Activated naive CD8-positive, alpha-beta T cell (primary cell): ENCODE data around the gene FMC1.

Source experiments
- H3K27ac Mint-ChIP-seq: one replicate; pipeline ENCODE4 v1.8.0; 2021; ENCODE audit warnings: mixed read lengths
- H3K27me3 Mint-ChIP-seq: one replicate; pipeline ENCODE4 v1.8.0; 2021; ENCODE audit warnings: mixed read lengths
- H3K36me3 Mint-ChIP-seq: one replicate; pipeline ENCODE4 v1.8.0; 2021; ENCODE audit warnings: mixed read lengths
- H3K4me1 Mint-ChIP-seq: one replicate; pipeline ENCODE4 v1.8.0; 2021; ENCODE audit warnings: low read depth, mixed read lengths
- H3K4me3 Mint-ChIP-seq: one replicate; pipeline ENCODE4 v1.8.0; 2021; ENCODE audit warnings: mild to moderate bottlenecking, mixed read lengths
- H3K9me3 Mint-ChIP-seq: one replicate; pipeline ENCODE4 v1.8.0; 2021; ENCODE audit warnings: low read depth, mixed read lengths

FMC1 gene

DNA sequence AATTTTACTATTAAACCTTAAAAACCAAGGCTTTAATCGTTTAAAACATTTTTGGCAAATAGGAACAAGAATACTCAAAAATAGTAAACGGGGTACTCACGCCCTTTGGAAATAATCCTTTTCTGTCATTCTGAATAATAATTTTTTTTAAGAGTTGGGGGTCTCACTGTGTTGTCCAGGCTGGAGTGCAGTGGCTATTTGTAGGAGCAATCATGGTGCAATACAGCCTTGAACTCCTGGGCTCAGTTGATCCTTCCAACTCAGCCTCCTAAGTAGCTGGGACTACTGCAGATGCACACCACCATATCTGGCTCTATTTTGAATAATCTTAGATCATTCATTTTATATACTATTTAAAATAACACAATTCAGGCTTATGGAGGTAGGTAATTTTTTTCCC lies 43.5 kb downstream of the FMC1 start:
- no peak overlapping the region for H3K4me3 Mint-ChIP-seq
- H3K9me3 Mint-ChIP-seq, result no peaks in the 10 kb centered on the region
- H3K4me1 Mint-ChIP-seq, result peaks cover 14% of the 10 kb centered on the region
- no peaks in the 10 kb centered on the region for H3K27me3 Mint-ChIP-seq
- no peak overlapping the region for H3K27ac Mint-ChIP-seq
- H3K36me3 Mint-ChIP-seq, result peaks cover 8% of the 10 kb centered on the region

DNA sequence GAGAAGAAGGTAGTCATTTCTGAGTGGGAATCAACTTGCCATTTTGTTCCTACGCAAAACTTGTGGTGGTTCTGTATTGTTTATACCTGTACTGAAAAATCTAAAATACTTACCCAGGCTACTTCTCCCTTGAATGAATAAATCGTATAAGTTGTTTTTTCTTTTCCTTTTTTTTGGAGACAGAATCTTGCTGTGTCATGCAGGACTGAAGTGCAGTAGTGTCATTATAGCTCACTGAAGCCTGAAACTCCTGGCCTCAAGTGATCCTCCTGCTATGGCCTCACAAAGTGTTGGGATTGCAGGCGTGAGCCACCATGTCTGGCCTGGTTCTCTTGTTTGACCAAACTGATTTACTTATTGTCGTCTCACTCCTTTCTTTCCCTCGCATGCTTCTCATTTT lies 46.5 kb downstream of the FMC1 start:
- Mint-ChIP-seq H3K4me3 (no peak overlapping the region), H3K4me1 (peaks cover 20% of the 10 kb centered on the region), H3K9me3 (no peaks in the 10 kb centered on the region), H3K27me3 (no peaks in the 10 kb centered on the region), H3K27ac (no peak overlapping the region), H3K36me3 (peaks cover 10% of the 10 kb centered on the region)

DNA sequence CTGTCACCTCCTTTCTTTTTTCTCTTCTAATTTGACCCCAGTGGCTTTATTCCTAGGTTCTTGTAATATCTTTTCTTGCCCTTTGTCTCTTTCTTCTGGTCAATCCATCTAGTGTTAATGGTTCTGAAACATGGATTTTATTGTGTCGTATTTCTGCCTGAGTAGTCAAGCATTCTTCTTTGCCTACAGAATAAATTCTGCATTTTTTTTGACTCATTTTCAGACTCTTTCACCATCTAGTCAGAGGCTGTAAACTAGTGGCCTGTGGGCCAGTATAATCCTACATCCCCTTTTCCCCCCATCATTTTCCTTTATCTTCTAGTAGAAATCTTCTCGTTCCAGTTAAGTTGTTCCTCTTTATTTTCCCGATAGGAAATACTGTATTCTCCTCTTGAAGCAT lies 48.0 kb downstream of the FMC1 start:
- no peaks in the 10 kb centered on the region for H3K9me3 Mint-ChIP-seq
- H3K4me1 Mint-ChIP-seq, result peaks cover 30% of the 10 kb centered on the region
- H3K4me3 Mint-ChIP-seq, result no peak overlapping the region
- peak overlapping the region; percentile 41 for H3K27ac Mint-ChIP-seq
- peaks cover 10% of the 10 kb centered on the region for H3K36me3 Mint-ChIP-seq
- no peaks in the 10 kb centered on the region for H3K27me3 Mint-ChIP-seq

DNA sequence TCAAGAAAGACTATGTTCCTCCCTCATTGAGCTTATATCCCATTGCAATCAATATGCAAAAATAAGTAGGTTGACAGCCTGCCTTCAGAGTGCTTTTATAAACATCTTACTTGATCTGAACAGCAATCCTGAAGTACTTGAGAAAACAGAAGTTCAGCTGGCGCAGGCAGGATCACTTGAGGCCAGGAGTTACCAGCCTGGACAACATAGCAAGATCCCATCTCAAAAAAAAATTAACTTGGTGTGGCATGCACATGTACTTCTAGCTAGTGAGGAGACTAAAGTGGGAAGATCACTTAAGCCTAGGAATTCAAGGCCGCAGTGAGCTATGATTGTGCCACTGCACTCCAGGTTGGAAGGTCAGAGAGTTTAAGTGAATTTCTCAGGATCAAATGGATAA lies 48.6 kb downstream of the FMC1 start:
- H3K4me3 Mint-ChIP-seq, result no peak overlapping the region
- peak overlapping the region; percentile 8 for H3K27ac Mint-ChIP-seq

DNA sequence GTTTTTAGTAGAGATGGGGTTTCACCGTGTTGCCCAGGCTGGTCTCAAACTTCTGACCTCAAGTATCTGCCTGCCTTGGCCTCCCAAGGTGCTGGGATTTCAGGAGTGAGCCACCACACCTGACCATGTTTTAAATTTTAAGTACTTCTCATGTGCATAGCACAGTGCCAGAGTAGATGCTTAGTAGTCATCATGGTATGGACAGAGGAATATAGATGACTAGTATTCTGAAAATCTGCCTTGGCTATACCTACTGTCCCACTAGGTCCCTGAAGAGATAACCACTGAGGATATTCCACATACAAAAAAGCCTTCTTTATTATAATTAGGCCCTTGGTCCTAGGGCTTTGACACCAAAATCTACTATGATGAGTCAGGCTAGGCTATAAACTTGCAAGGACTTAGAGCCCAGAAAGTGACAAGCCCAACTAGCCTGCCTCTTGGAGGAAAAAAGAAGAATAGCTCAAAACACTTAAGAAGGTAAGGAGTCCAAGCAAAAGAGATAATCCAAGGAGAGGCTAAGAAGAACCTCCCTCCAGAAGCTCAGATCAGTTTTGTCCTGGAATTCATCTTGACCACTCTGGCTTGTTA lies 52.6 kb downstream of the FMC1 start:
- Mint-ChIP-seq H3K27ac (peak overlapping the region; percentile 64), H3K4me1 (peaks cover 52% of the 10 kb centered on the region), H3K36me3 (peaks cover 12% of the 10 kb centered on the region), H3K9me3 (no peaks in the 10 kb centered on the region), H3K27me3 (no peaks in the 10 kb centered on the region), H3K4me3 (peak overlapping the region; percentile 48)

More for the DNA sequence above, 48.6 kb downstream of the FMC1 start:
- Mint-ChIP-seq H3K36me3 (peaks cover 13% of the 10 kb centered on the region), H3K27me3 (no peaks in the 10 kb centered on the region), H3K9me3 (no peaks in the 10 kb centered on the region), H3K4me1 (peaks cover 37% of the 10 kb centered on the region)

DNA sequence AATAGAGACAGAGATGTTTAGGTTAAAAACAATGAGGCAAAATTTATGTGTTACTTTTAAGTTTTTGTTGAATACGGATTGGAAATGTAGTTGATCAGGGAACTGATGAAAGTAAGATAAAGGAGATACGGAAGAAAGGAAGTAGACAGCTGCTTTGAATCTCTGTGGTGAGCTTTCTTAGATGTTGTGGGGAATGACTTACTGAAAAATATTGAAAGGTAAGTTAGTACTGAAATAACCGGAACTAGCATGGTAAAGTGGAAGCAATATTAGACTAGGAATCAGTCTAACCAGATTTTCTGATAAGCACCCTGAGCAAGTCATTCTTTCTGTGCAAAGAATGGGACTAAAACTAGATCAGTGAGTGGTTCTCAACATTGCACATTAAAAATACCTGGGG lies 53.4 kb downstream of the FMC1 start:
- peak overlapping the region; percentile 48 for H3K4me3 Mint-ChIP-seq
- H3K4me1 Mint-ChIP-seq, result peaks cover 53% of the 10 kb centered on the region
- no peaks in the 10 kb centered on the region for H3K27me3 Mint-ChIP-seq
- peak overlapping the region; percentile 79 for H3K27ac Mint-ChIP-seq
- H3K36me3 Mint-ChIP-seq, result peaks cover 12% of the 10 kb centered on the region
- no peaks in the 10 kb centered on the region for H3K9me3 Mint-ChIP-seq
